Measurements from ENCODE around the gene AGFG2. TPM values are rescaled to one million over a fixed set of nuclear protein-coding genes. Genes with fewer than 3 reads are reported as not detected.
"Not testable (repeated sequence)": the region's sequence is repeated elsewhere in the genome, so short reads cannot be mapped to it uniquely, and the experiment has no call there.

AGFG2 gene
- polyA plus RNA-seq, 3 donors from 2014 or later = 7.1 to 20.7 (median 12.0) TPM

DNA sequence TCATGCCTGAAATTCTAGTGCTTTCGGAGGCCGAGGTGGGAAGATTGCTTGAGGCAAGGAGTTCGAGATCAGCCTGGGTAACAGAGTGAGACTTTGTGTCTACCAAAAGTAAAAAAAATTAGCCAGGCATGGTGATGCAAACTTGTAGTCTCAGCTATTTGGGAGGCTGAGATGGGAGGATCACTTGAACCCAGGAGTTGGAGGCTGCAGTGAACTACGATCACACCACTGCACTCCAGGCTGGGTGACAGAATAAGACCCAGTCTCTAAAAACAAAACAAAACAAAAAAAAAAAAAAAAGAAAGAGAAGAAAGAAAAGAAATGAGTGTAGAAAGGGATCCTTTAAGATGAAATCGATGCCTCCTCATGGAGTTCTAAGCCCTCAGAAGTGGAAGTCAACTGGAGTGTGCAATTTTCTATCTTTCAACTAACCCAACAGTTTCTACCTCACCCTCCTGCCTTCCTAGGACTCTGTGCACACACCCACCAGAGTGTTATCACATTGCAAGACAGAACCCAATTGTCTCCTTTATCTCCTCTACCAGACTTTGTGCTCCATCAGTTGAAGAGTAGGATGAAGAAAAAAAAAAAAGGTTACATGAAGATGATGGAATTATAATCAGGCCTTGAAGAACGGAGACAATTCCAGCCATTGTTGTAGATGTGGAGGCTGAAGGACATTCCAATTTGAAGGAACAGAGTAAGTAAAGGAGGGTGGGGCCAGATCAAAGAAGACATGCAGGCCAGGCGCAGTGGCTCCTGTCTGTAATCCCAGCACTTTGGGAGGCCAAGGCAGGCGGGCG, 28.4 kb upstream of the AGFG2 start:
- peaks cover 6 to 8% of the 10 kb centered on the region in 2 donors for H3K4me1 Mint-ChIP-seq
- H3K36me3 Mint-ChIP-seq = no peaks in the 10 kb centered on the region
- H3K9me3 Mint-ChIP-seq = peaks cover 0 to 1% (median 0%) of the 10 kb centered on the region in 6 donors
- no peak overlapping the region for H3K27ac Mint-ChIP-seq
- peaks cover 5 to 17% (median 6%) of the 10 kb centered on the region in 3 donors for H3K27me3 Mint-ChIP-seq (ENCODE audit: low read depth in 3 of 3)
- no peak for DNase-seq
- no peak overlapping the region for H3K4me3 Mint-ChIP-seq

DNA sequence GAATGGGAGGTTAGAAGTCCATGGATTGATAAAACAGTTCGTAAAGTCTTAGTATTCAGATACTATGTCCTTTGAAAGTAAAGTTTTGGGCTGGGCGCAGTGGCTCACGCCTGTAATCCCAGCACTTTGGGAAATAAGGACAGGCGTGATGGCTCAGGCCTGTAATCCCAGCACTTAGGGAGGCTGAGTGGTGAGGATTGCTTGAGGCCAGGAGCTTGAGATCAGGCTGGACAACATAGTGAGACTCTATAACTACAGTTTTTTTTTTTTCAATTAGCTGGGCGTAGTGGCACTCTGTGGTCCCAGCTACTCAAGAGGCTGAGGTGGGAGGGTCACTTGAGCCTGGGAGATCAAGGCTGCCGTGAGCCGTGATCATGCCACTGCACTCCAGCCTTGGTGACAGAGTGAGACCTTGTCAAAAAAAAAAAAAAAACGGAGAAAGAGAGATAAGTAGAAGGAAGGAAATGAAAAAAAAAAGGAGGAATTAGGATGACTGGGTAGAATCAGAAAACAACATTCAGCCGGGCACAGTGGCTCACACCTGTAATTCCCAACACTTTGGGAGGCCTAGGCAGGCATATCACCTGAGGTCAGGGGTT, 25.7 kb upstream of the AGFG2 start:
- H3K9me3 Mint-ChIP-seq = no peaks in the 10 kb centered on the region
- H3K36me3 Mint-ChIP-seq = no peaks in the 10 kb centered on the region
- no peak overlapping the region for H3K4me3 Mint-ChIP-seq
- H3K4me1 Mint-ChIP-seq = peaks cover 24 to 25% of the 10 kb centered on the region in 2 donors
- no peak overlapping the region for H3K27ac Mint-ChIP-seq
- H3K27me3 Mint-ChIP-seq (ENCODE audit: low read depth in 3 of 3) = peaks cover 3 to 13% (median 6%) of the 10 kb centered on the region in 3 donors
- no peak for DNase-seq

GRCh38 chr7:100515072-100515532, 23.9 kb upstream of the AGFG2 start:
- Mint-ChIP-seq H3K27me3 (ENCODE audit: low read depth in 3 of 3) (peaks cover 3 to 14% (median 8%) of the 10 kb centered on the region in 3 donors), H3K9me3 (no peaks in the 10 kb centered on the region), H3K4me3 (no peak overlapping the region)

GRCh38 chr7:100516135-100516812, 22.7 kb upstream of the AGFG2 start:
- Mint-ChIP-seq H3K36me3 (no peaks in the 10 kb centered on the region), H3K27ac (peak overlapping the region; percentile 8 to 79 (median 66)), H3K9me3 (no peaks in the 10 kb centered on the region), H3K4me3 (peak overlapping the region; percentile 52 to 79 (median 72)), H3K4me1 (peaks cover 24 to 25% of the 10 kb centered on the region in 2 donors), H3K27me3 (ENCODE audit: low read depth in 3 of 3) (peaks cover 3 to 12% (median 8%) of the 10 kb centered on the region in 3 donors)
- DNase-seq = peak; percentile 79 to 87 (median 83)

More at GRCh38 chr7:100515072-100515532, 23.9 kb upstream of the AGFG2 start:
- no peak for DNase-seq
- no peaks in the 10 kb centered on the region for H3K36me3 Mint-ChIP-seq
- peaks cover 24 to 25% of the 10 kb centered on the region in 2 donors for H3K4me1 Mint-ChIP-seq
- no peak overlapping the region for H3K27ac Mint-ChIP-seq

DNA sequence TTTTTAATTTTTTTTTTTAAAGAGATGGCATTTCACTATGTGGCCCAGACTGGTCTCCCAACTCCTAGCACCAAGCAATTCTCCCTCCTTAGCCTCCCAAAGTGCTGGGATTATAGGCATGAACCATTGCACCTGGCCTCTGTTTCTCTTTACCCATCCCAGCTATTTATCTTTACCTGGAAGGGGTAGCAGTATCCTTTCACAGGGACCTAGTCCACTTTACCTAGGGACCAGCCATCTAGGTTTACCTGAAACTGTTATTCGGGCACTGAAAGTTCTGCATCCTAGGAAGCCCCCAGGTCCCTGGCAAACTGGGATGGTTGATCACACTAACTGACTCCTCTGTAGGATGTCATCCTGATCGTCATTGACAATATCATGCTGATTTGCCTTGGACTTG, 21.7 kb upstream of the AGFG2 start:
- H3K4me1 Mint-ChIP-seq = peaks cover 24 to 25% of the 10 kb centered on the region in 2 donors
- no peaks in the 10 kb centered on the region for H3K9me3 Mint-ChIP-seq
- peaks cover 3 to 14% (median 8%) of the 10 kb centered on the region in 3 donors for H3K27me3 Mint-ChIP-seq (ENCODE audit: low read depth in 3 of 3)
- DNase-seq = no peak
- no peaks in the 10 kb centered on the region for H3K36me3 Mint-ChIP-seq
- H3K27ac Mint-ChIP-seq = no peak overlapping the region
- H3K4me3 Mint-ChIP-seq = peak overlapping the region in 1 of 5 donors; percentile 21

DNA sequence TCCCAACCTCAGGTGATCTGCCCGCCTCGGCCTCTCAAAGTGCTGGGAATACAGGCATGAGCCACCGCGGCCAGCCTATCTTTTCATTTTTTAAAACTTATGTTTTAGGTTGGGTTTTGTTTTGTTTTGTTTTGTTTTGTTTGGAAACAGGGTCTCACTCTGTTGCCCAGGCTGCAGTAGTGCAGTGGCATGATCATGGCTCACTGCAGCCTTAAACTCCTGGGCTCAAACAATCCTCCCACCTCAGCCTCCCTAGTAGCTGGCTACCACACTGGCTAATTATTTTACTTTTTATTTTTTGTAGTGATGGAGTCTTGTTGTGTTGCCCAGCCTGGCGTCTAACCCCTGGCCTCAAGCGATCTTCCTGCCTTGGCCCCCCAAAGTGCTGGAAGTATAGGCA, 19.4 kb upstream of the AGFG2 start:
- H3K4me1 Mint-ChIP-seq = peaks cover 24 to 25% of the 10 kb centered on the region in 2 donors
- H3K4me3 Mint-ChIP-seq = no peak overlapping the region
- peaks cover 3 to 12% (median 3%) of the 10 kb centered on the region in 3 donors for H3K27me3 Mint-ChIP-seq (ENCODE audit: low read depth in 3 of 3)
- H3K36me3 Mint-ChIP-seq = no peaks in the 10 kb centered on the region
- DNase-seq = no peak
- no peak overlapping the region for H3K27ac Mint-ChIP-seq
- no peaks in the 10 kb centered on the region for H3K9me3 Mint-ChIP-seq

- no peak overlapping the region for H3K27ac Mint-ChIP-seq
- H3K4me1 Mint-ChIP-seq = peaks cover 21 to 23% of the 10 kb centered on the region in 2 donors
- H3K4me3 Mint-ChIP-seq = no peak overlapping the region
- peaks cover 3 to 12% (median 3%) of the 10 kb centered on the region in 3 donors for H3K27me3 Mint-ChIP-seq (ENCODE audit: low read depth in 3 of 3)
- no peaks in the 10 kb centered on the region for H3K9me3 Mint-ChIP-seq
- no peak for DNase-seq
- no peaks in the 10 kb centered on the region for H3K36me3 Mint-ChIP-seq
Observed at GRCh38 chr7:100520138-100520537, 18.9 kb upstream of the AGFG2 start.

- Mint-ChIP-seq H3K27me3 (ENCODE audit: low read depth in 3 of 3) (peaks cover 0 to 6% (median 3%) of the 10 kb centered on the region in 3 donors), H3K4me3 (no peak overlapping the region), H3K27ac (no peak overlapping the region), H3K9me3 (no peaks in the 10 kb centered on the region), H3K4me1 (peaks cover 13 to 14% of the 10 kb centered on the region in 2 donors), H3K36me3 (no peaks in the 10 kb centered on the region)
- no peak for DNase-seq
Observed at GRCh38 chr7:100521076-100521475, 17.9 kb upstream of the AGFG2 start.

DNA sequence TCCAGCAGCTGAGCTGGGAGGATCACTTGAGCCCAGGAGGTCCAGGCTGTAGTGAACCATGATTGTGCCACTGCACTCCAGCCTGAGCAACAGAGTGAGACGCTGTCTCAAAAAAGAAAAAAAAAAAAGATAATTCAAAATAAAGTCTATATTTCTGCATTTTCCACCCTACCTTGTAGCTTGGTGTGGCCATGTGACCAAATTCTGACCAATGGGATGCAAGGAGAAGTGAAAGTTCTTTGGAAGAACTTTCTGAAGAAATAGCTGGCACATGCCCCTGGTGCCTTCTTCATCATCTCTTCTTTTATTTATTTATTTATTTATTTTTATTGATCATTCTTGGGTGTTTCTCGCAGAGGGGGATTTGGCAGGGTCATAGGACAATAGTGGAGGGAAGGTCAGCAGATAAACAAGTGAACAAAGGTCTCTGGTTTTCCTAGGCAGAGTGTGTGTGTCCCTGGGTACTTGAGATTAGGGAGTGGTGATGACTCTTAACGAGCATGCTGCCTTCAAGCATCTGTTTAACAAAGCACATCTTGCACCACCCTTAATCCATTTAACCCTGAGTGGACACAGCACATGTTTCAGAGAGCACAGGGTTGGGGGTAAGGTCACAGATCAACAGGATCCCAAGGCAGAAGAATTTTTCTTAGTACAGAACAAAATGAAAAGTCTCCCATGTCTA, 17.0 kb upstream of the AGFG2 start:
- H3K4me1 Mint-ChIP-seq; H3K9me3 Mint-ChIP-seq; H3K36me3 Mint-ChIP-seq; DNase-seq; H3K4me3 Mint-ChIP-seq; H3K27me3 Mint-ChIP-seq (ENCODE audit: low read depth in 3 of 3); H3K27ac Mint-ChIP-seq: not testable (repeated sequence)

DNA sequence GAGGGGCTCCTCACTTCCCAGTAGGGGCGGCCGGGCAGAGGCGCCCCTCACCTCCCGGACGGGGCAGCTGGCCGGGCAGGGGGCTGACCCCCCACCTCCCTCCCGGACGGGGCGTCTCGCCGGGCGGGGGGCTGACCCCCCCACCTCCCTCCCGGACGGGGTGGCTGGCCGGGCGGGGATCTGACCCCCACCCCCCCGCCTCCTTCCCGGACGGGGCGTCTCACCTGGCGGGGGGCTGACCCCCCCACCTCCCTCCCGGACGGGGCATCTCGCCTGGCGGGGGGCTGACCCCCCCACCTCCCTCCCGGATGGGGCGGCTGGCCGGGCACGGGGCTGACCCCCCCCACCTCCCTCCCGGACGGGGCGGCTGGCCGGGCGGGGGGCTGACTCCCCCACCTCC, 15.8 kb upstream of the AGFG2 start:
- not testable (repeated sequence) for H3K9me3 Mint-ChIP-seq, H3K27ac Mint-ChIP-seq, H3K4me3 Mint-ChIP-seq, H3K36me3 Mint-ChIP-seq, H3K4me1 Mint-ChIP-seq, DNase-seq
- peaks cover 0 to 10% (median 6%) of the 10 kb centered on the region in 3 donors for H3K27me3 Mint-ChIP-seq (ENCODE audit: low read depth in 3 of 3)

DNA sequence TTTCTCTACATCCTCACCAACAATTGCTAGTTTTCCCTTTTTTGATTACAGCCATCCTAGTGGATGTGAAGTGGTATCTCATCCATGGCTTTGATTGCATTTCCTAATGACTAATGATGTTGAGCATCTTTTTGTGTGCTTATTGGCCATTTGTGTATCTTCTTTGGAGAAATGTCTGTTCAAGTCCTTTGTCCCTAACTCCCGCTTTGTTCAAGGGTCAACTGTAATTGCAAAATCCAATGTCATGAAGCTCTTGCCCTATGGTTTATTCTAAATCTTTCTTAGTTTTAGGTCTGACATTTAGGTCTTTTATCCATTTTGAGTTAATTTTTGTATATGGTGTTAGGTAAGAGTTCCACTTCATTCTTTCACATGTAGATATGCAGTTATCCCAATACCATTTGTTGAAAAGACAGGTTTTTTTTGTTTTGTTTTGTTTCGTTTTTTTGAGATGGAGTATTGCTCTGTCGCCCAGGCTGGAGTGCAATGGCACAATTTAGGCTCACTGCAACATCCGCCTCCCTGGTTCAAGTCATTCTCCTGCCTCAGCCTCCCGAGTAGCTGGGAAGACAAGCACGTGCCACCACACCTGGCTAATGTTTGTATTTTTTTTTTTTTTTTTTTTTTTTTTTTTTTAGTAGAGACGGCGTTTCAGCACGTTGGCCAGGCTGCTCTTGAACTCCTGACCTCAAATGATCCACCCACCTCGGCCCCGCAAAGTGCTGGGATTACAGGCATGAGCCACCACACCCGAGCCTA, 10.7 kb upstream of the AGFG2 start:
- H3K4me3 Mint-ChIP-seq; H3K27ac Mint-ChIP-seq; H3K9me3 Mint-ChIP-seq; H3K36me3 Mint-ChIP-seq; H3K27me3 Mint-ChIP-seq (ENCODE audit: low read depth in 3 of 3); H3K4me1 Mint-ChIP-seq; DNase-seq: not testable (repeated sequence)

DNA sequence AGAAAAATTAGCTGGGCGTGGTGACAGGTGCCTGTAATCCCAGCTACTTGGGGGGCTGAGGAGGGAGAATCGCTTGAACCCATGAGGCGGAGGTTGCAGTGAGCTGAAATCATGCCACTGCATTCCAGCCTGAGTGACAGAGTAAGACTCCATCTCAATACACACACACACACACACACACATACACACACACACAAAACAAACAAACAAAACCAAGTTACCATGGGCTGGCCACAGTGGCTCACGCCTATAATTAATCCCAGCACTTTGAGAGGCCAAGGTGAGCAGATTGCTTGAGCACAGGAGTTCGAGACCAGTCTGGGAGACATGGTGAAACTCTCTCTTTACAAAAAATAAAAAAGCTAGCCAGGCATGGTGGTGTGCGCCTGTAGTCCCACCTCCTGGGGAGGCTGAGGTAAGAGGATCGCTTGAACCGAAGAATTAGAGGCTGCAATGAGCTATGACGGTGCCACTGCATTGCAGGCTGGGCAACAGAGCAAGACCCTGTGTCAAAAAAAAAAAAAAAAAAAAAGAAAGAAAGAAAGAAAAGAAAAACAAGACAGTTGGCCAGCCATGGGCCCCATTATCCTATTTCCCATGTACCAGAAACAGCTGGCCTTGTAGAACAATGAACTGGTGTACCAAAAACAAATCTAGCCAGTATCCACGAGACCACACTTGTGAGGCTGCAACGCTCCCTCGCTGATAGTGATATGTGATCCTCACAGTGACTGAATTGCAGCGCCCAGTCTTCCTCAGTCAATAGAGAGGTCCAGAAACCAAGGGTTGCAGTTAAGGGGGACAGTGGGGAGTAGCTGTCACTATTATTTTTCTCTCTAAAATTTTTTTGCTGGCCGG, 6.6 kb upstream of the AGFG2 start:
- Mint-ChIP-seq H3K4me3 (no peak overlapping the region), H3K9me3 (no peaks in the 10 kb centered on the region), H3K27me3 (ENCODE audit: low read depth in 3 of 3) (no peaks in the 10 kb centered on the region), H3K27ac (no peak overlapping the region), H3K36me3 (no peaks in the 10 kb centered on the region), H3K4me1 (no peaks in the 10 kb centered on the region)
- no peak for DNase-seq
